DOHH2 (cell line): ENCODE results near the gene ADAP1.

Experiments
- H3F3A ChIP-seq: fragments of 200-600 bp; sonication (generic), shearing (Covaris generic); 2 replicates; pipeline ENCODE4 v1.6.0; 2016; ENCODE audit warnings: antibody characterized with exemption, mild to moderate bottlenecking; ENCODE audit not compliant: control insufficient read depth, insufficient read depth
- H3K27ac ChIP-seq: fragments of 200-600 bp; sonication (generic); 2 replicates; pipeline ENCODE4 v1.5.1; 2014; ENCODE audit warnings: low read depth, mild to moderate bottlenecking, low read length, moderate library complexity
- H3K27me3 ChIP-seq: fragments of 200-600 bp; sonication (generic); 2 replicates; pipeline ENCODE4 v1.6.1; 2014; ENCODE audit warnings: mild to moderate bottlenecking, low read length, mixed read lengths; ENCODE audit not compliant: control insufficient read depth
- H3K36me3 ChIP-seq: fragments of 200-600 bp; sonication (generic); 2 replicates; pipeline ENCODE4 v1.6.1; 2014; ENCODE audit warnings: mild to moderate bottlenecking, low read length, moderate library complexity, mixed read lengths; ENCODE audit not compliant: control insufficient read depth
- H3K4me1 ChIP-seq: fragments of 200-600 bp; sonication (generic); 2 replicates; pipeline ENCODE4 v1.6.1; 2014; ENCODE audit warnings: mild to moderate bottlenecking, low read length, mixed read lengths; ENCODE audit not compliant: control insufficient read depth
- H3K4me2 ChIP-seq: fragments of 200-600 bp; sonication (generic); 2 replicates; pipeline ENCODE4 v1.6.0; 2014; ENCODE audit warnings: mild to moderate bottlenecking, low read length, moderate library complexity
- H3K4me3 ChIP-seq: fragments of 200-600 bp; sonication (generic); 2 replicates; pipeline ENCODE4 v1.5.1; 2014; ENCODE audit warnings: mild to moderate bottlenecking, low read length, mixed read lengths
- H3K79me2 ChIP-seq: fragments of 200-600 bp; sonication (generic); 2 replicates; pipeline ENCODE4 v1.6.1; 2014; ENCODE audit warnings: mild to moderate bottlenecking, low read length, mixed read lengths; ENCODE audit not compliant: control insufficient read depth
- H3K9me2 ChIP-seq: fragments of 200-600 bp; sonication (generic); replicated peaks from 2 replicates; pipeline ENCODE4 v1.6.1; 2014; ENCODE audit warnings: mild to moderate bottlenecking, low read length, mixed read lengths; ENCODE audit not compliant: control insufficient read depth
- H3K9me3 ChIP-seq: fragments of 200-600 bp; sonication (generic); 2 replicates; pipeline ENCODE4 v1.6.1; 2014; ENCODE audit warnings: antibody characterized with exemption, low read length, mixed read lengths; ENCODE audit not compliant: control insufficient read depth, insufficient read depth
- H4K20me1 ChIP-seq: fragments of 200-600 bp; sonication (generic); 2 replicates; pipeline ENCODE4 v1.6.0; 2014; ENCODE audit warnings: low read depth, mild to moderate bottlenecking, antibody characterized with exemption, low read length, moderate library complexity; ENCODE audit not compliant: control insufficient read depth, insufficient read depth
- EZH2phosphoT487 ChIP-seq: fragments of 200-600 bp; sonication (generic); IDR thresholded peaks from 2 replicates; pipeline ENCODE4 v1.6.1; 2017; ENCODE audit warnings: borderline replicate concordance, mild to moderate bottlenecking, antibody characterized with exemption, low read length, moderate library complexity, mixed read lengths
- TF ChIP-seq, protein P1 (sequence below): fragments of 200-600 bp; sonication (generic); IDR thresholded peaks from one replicate; pipeline ENCODE4 v1.5.1; 2014; ENCODE audit warnings: antibody characterized with exemption, mild to moderate bottlenecking, low read depth, low read length; ENCODE audit not compliant: poor library complexity, severe bottlenecking

ADAP1 gene

DNA sequence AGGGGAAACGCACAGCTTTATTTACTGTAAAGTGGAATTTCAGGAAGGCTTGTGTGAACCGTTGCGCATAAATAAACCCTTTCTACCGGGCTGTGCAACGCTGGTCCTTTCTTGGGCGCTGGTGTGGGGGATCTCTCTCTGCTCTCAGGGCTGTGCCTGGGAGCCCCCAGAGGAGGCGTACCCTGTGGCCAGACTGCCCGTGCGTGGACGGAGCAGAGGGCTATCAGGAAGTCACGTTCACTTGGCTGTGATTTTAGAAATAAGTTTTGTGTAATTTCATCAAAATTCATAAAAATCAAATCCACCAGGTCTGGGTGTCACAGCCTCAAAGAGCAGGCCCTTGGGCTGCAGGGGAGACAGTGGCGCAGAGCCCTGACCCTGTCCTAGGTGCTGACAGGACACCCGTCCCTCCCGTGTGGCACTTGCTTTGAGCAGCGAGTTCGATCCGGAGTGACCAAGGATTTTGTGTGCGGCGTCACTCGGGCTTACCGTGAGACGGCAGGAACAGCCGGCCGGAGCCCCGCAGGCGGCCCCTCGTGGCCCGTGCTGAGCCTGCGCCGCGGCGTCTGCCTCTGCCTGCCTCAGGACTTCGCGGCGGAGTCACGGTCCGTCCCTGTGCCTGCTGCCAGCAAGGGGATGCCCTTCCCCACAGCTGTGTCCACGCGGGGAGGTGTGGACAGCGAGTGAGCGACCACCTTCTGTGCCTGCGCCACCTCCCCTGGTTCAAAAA lies 58.0 kb downstream of the ADAP1 start:
- H3K4me1 ChIP-seq = peaks cover 4% of the 10 kb centered on the region; the same call in 1 of the 2 replicates
- H3K4me2 ChIP-seq = no peak overlapping the region
- H3K27me3 ChIP-seq = no peaks in the 10 kb centered on the region
- no peaks in the 10 kb centered on the region for H3K9me3 ChIP-seq
- TF ChIP-seq, protein P1, sequence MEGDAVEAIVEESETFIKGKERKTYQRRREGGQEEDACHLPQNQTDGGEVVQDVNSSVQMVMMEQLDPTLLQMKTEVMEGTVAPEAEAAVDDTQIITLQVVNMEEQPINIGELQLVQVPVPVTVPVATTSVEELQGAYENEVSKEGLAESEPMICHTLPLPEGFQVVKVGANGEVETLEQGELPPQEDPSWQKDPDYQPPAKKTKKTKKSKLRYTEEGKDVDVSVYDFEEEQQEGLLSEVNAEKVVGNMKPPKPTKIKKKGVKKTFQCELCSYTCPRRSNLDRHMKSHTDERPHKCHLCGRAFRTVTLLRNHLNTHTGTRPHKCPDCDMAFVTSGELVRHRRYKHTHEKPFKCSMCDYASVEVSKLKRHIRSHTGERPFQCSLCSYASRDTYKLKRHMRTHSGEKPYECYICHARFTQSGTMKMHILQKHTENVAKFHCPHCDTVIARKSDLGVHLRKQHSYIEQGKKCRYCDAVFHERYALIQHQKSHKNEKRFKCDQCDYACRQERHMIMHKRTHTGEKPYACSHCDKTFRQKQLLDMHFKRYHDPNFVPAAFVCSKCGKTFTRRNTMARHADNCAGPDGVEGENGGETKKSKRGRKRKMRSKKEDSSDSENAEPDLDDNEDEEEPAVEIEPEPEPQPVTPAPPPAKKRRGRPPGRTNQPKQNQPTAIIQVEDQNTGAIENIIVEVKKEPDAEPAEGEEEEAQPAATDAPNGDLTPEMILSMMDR = no peak
- TF ChIP-seq EZH2phosphoT487 = no peak
- H3K4me3 ChIP-seq = no peak overlapping the region
- no peaks in the 10 kb centered on the region for H3K9me2 ChIP-seq
- H3F3A ChIP-seq = no peaks in the 10 kb centered on the region
- H3K27ac ChIP-seq = no peak overlapping the region
- H3K36me3 ChIP-seq = peaks cover 57% of the 10 kb centered on the region
- H3K79me2 ChIP-seq = no peaks in the 10 kb centered on the region
- no peaks in the 10 kb centered on the region for H4K20me1 ChIP-seq

DNA sequence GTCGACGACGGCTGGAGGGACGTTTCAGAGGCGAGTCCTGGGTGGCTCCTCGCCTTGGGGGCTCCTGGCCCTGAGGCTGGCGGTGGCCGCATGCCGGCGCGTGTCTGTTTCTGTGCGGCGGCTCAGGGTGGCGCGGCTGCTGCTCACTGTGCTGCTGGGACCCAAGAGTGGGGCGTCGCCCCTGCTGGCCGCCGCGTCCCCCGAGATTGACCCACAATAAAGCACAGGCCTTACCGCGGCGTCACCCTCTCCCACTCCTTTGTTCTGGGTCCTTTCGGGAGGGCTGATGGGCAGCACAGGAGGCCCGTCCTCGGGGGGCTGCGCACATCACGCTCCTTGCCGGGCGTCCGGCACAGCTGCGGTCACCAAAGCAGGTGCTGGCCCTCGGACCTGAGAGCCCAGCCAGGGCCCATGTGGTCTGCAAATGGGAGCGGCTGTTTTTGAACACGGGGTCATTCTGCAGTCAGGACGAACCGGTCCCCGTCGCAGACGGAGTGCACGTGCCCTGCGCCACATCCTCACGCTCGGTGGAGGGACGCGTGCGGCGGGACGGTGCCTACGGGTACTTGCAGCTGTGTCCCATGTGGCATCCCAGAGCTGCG lies 58.9 kb downstream of the ADAP1 start:
- no peaks in the 10 kb centered on the region for H3K79me2 ChIP-seq
- no peak overlapping the region for H3K4me2 ChIP-seq
- no peaks in the 10 kb centered on the region for H4K20me1 ChIP-seq
- no peaks in the 10 kb centered on the region for H3K9me2 ChIP-seq
- no peak overlapping the region for H3K27ac ChIP-seq
- no peaks in the 10 kb centered on the region for H3F3A ChIP-seq
- peaks cover 66% of the 10 kb centered on the region for H3K36me3 ChIP-seq
- TF ChIP-seq, protein P1 = no peak
- TF ChIP-seq EZH2phosphoT487 = no peak
- H3K4me1 ChIP-seq = no peaks in the 10 kb centered on the region
- no peaks in the 10 kb centered on the region for H3K27me3 ChIP-seq
- no peaks in the 10 kb centered on the region for H3K9me3 ChIP-seq
- H3K4me3 ChIP-seq = no peak overlapping the region

DNA sequence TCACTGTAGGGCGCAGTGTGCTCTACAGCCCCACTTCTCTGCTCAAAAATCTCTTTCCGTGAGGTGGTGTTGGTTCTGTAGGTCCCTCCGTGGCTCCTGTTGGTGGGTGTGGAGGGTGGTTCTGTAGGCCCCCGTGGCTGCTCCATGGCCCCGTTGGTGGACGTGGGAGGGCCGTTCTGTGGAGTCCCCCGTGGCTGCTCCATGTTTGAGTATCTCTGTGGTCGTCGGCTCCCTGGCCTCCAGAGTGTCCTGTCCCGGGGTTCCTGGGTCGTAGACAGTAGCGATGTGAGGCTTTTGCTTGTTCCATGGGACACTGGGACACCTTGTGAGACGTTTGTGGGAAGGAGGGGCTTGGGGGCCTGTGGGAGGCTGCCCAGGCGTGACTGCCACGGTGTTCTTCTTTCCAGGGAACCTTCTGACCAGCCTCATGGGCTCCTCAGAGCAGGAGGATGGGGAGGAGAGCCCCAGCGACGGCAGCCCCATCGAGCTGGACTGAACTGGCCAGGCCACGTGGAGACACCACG lies 59.5 kb downstream of the ADAP1 start:
- Histone ChIP-seq H3K36me3 (peaks cover 69% of the 10 kb centered on the region), H3K9me3 (no peaks in the 10 kb centered on the region), H3F3A (no peaks in the 10 kb centered on the region), H3K27ac (no peak overlapping the region), H3K27me3 (no peaks in the 10 kb centered on the region), H3K79me2 (no peaks in the 10 kb centered on the region), H3K9me2 (no peaks in the 10 kb centered on the region), H3K4me1 (no peaks in the 10 kb centered on the region), H4K20me1 (no peaks in the 10 kb centered on the region), H3K4me2 (no peak overlapping the region), H3K4me3 (no peak overlapping the region)
- TF ChIP-seq EZH2phosphoT487 = no peak
- TF ChIP-seq, protein P1 = no peak
